Measurements from ENCODE around the gene CHTOP. TPM values are rescaled to one million over a fixed set of nuclear protein-coding genes. Genes with fewer than 3 reads are reported as not detected.
A peak's percentile ranks its signal among the peaks of the same experiment; 100 is the strongest.

The CHTOP gene
- total and polyA plus RNA-seq, 2 of the 13 experiments (the other 11 are each of a cell fraction or from before 2014, with no cell fraction given) = 38.0 to 51.9 TPM

DNA sequence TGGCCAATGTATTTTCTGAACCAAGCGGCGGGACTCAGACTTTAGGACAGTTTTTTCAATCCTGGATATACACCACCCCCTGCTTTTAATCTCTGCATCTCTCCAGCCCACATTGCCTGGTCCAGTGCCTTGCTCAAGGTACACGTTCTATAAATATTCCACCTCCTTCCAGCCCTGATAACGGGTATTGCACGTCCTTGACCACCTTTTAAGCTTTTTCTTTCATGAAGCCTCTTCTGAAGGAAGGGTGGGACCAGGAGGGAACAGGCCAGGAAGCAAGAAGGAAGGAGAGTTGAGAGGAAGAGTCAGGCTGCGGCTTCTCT lies 24.3 kb upstream of the CHTOP start (continued):
- no peak for TF ChIP-seq PHF20 (CRISPR knock-in tag; IDR thresholded peaks at IDR 0.05)
- peak; percentile 14 for TF ChIP-seq MEIS2 (CRISPR knock-in tag; IDR thresholded peaks at IDR 0.05)

DNA sequence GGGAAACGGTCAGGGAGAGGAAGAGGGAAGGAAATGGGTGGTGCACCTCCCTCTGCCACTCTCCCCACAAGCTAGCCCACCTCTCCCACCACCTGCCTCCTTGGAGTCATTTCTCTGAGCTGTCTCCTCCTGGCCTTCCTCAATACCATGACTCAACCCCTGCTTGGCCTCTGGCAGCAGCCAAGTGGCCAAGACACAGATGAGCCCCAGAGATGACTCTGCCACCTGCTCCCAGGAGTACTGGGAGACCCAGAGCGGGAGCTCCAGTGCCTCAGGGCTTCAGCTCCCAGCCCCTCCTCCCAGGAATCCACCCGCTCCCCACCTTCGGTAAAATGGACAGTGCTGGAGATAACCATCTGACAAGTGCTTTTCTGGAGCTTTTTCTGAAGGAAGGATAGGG lies 23.5 kb upstream of the CHTOP start:
- intact Hi-C loops (cut with micrococcal nuclease; ENCODE audit: unreplicated experiment) (no loop called here), in situ Hi-C loops (cut with HindIII; ENCODE audit: extremely low pct_ligation_motif_present, low pct_unique_long_range_greater_than_20kb) (no loop called here)
- BruUV-seq (replicated peaks) = no TSS peak
- Histone ChIP-seq H3K79me2 (ENCODE audit: insufficient read depth, low read length) (peaks cover 13% of the 10 kb centered on the region), H3K4me2 (ENCODE audit: low read depth, low read length) (peak overlapping the region; percentile 98), H3K36me3 (replicated peaks in 1 of 2; ENCODE audit: control insufficient read depth in 1 of 2, insufficient read depth in 2 of 2, low read length in 2 of 2) (no peaks in the 10 kb centered on the region; a peak in 1 of 5 replicates), H3K27ac (ENCODE audit: extremely low read length, insufficient read depth, low read length) (peak overlapping the region; percentile 99), H3K9me3 (ENCODE audit: low read length) (no peaks in the 10 kb centered on the region), H3K4me3 (replicated peaks in 1 of 3; ENCODE audit: insufficient read depth in 1 of 3, low read depth in 2 of 3, low read length in 3 of 3) (no peak overlapping the region), H3K9ac (ENCODE audit: insufficient read depth, low read depth, low read length) (peak overlapping the region; percentile 32; the same call in 1 of the 2 replicates), H2AFZ (ENCODE audit: low read length) (no peak overlapping the region), H4K20me1 (ENCODE audit: insufficient read depth, low read length) (no peaks in the 10 kb centered on the region), H3K27me3 (ENCODE audit: control insufficient read depth in 1 of 2, insufficient read depth in 2 of 2, low read length in 2 of 2) (no peaks in the 10 kb centered on the region; a peak in 1 of 5 replicates), H3K4me1 (ENCODE audit: insufficient read depth, low read length) (peaks cover 75% of the 10 kb centered on the region)
- ChIA-PET CTCF (ENCODE audit: low intra/inter-chr PET ratio, low total read pairs) (no interaction called here), POLR2A (interaction anchor here (0.9 to 12.2 kb wide), 3 partner anchors 15 to 42 kb away, joined by 5 to 390 read pairs (median 63); partner anchors contain the start of genes CHTOP, S100A1 and S100A13)
- 48% methylated on average over 4 of the region's 4 CpGs for WGBS (ENCODE audit: low lambda C conversion rate)
- ATAC-seq = no peak
- DNase-seq (ENCODE audit: low spot score) = no peak
- no peak for FAIRE-seq
- TF ChIP-seq, protein P1, sequence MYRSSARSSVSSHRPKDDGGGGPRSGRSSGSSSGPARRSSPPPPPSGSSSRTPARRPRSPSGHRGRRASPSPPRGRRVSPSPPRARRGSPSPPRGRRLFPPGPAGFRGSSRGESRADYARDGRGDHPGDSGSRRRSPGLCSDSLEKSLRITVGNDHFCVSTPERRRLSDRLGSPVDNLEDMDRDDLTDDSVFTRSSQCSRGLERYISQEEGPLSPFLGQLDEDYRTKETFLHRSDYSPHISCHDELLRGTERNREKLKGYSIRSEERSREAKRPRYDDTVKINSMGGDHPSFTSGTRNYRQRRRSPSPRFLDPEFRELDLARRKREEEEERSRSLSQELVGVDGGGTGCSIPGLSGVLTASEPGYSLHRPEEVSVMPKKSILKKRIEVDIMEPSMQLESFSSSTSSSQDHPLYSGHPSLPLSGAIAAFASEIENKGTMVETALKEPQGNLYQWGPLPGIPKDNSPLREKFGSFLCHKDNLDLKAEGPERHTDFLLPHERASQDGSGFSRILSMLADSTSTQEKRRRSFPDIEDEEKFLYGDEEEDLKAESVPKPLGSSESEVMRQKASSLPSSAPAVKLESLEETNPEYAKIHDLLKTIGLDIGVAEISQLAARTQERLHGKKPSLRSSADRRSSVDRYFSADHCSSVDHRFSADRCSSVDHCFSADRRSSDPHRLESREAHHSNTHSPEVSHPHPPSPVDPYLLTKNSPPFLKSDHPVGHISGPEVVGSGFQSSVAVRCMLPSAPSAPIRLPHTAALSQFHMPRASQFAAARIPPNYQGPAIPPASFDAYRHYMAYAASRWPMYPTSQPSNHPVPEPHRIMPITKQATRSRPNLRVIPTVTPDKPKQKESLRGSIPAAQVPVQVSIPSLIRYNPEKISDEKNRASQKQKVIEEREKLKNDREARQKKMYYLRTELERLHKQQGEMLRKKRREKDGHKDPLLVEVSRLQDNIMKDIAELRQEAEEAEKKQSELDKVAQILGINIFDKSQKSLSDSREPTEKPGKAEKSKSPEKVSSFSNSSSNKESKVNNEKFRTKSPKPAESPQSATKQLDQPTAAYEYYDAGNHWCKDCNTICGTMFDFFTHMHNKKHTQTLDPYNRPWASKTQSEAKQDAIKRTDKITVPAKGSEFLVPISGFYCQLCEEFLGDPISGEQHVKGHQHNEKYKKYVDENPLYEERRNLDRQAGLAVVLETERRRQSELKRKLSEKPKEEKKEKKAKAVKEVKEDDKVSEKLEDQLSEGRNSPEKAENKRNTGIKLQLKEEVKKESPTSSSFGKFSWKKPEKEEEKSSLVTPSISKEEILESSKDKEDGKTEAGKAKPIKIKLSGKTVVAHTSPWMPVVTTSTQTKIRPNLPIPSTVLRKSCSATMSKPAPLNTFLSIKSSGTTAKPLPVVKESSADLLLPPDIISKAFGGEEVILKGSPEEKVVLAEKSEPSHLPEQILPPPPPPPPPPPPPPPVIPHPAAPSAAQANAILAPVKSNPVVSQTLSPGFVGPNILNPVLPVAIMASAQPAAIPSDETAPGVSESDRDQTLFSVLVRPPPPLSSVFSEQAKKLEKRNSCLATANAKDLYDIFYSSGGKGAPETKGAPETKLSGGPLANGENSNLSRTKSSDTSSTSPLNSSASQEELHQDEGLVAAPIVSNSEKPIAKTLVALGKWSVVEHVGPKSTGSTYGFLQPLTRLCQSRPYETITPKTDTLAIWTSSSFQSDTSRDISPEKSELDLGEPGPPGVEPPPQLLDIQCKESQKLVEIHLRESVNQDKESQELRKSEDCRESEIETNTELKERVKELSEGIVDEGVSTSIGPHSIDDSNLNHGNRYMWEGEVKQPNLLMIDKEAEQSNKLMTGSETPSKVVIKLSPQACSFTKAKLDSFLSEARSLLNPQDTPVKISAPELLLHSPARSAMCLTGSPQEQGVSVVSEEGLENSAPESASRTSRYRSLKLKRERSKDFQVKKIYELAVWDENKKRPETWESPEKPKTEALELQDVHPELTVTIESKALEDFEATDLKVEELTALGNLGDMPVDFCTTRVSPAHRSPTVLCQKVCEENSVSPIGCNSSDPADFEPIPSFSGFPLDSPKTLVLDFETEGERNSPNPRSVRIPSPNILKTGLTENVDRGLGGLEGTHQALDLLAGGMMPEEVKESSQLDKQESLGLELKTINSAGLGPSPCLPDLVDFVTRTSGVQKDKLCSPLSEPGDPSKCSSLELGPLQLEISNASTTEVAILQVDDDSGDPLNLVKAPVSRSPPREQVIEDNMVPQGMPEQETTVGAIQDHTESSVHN (CRISPR knock-in tag; IDR thresholded peaks at IDR 0.05) = no peak
- TF ChIP-seq ZNF160 (CRISPR knock-in tag; IDR thresholded peaks at IDR 0.05) (no peak), LBX2 (CRISPR knock-in tag; IDR thresholded peaks at IDR 0.05; ENCODE audit: borderline replicate concordance) (0 out of 2 replicates have a peak, but pooled peaks have one; percentile 19), EP300 (IDR thresholded peaks at IDR 0.05; ENCODE audit: low read depth in 2 of 2, low read length in 2 of 2) (no peak), EP300 (CRISPR knock-in tag; IDR thresholded peaks at IDR 0.05; ENCODE audit: borderline replicate concordance) (no peak), ZNF761 (CRISPR knock-in tag; conservative IDR thresholded peaks at IDR 0.05) (no peak), PAX8 (CRISPR knock-in tag; IDR thresholded peaks at IDR 0.05; ENCODE audit: borderline replicate concordance) (no peak)
- TF ChIP-seq, protein P2, sequence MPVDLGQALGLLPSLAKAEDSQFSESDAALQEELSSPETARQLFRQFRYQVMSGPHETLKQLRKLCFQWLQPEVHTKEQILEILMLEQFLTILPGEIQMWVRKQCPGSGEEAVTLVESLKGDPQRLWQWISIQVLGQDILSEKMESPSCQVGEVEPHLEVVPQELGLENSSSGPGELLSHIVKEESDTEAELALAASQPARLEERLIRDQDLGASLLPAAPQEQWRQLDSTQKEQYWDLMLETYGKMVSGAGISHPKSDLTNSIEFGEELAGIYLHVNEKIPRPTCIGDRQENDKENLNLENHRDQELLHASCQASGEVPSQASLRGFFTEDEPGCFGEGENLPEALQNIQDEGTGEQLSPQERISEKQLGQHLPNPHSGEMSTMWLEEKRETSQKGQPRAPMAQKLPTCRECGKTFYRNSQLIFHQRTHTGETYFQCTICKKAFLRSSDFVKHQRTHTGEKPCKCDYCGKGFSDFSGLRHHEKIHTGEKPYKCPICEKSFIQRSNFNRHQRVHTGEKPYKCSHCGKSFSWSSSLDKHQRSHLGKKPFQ (CRISPR knock-in tag; IDR thresholded peaks at IDR 0.05; ENCODE audit: insufficient replicate concordance) = no peak
- TF ChIP-seq, protein P3, sequence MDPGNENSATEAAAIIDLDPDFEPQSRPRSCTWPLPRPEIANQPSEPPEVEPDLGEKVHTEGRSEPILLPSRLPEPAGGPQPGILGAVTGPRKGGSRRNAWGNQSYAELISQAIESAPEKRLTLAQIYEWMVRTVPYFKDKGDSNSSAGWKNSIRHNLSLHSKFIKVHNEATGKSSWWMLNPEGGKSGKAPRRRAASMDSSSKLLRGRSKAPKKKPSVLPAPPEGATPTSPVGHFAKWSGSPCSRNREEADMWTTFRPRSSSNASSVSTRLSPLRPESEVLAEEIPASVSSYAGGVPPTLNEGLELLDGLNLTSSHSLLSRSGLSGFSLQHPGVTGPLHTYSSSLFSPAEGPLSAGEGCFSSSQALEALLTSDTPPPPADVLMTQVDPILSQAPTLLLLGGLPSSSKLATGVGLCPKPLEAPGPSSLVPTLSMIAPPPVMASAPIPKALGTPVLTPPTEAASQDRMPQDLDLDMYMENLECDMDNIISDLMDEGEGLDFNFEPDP (CRISPR knock-in tag; conservative IDR thresholded peaks at IDR 0.05) = 0 out of 2 replicates have a peak, but pooled peaks have one; percentile 53

Measured in HepG2 (cell line).